Measurements from ENCODE around the gene MPHOSPH6.

GRCh38 chr16:82108100-82108499 lies 61.9 kb downstream of the MPHOSPH6 start:
- TF ChIP-seq CTCF (IDR thresholded peaks at IDR 0.05) (no peak), POLR2A (IDR thresholded peaks at IDR 0.05) (no peak)
